ENCODE measurements around the gene ADI1.
"Not testable (repeated sequence)": the region's sequence is repeated elsewhere in the genome, so short reads cannot be mapped to it uniquely, and the experiment has no call there.

ADI1 gene

GRCh38 chr2:3462493-3463104 is 56.7 kb downstream of the ADI1 start:
- DNase-seq (ENCODE audit: low spot score), result no peak

GRCh38 chr2:3461801-3462492 is 57.4 kb downstream of the ADI1 start:
- DNase-seq (ENCODE audit: low spot score), result peak; percentile 81

- no peak for DNase-seq (ENCODE audit: low spot score)
Observed at GRCh38 chr2:3460831-3461800, 58.2 kb downstream of the ADI1 start.

GRCh38 chr2:3460156-3460555 is 59.2 kb downstream of the ADI1 start:
- peak; percentile 46 for DNase-seq (ENCODE audit: low spot score)

GRCh38 chr2:3459185-3460015 is 59.9 kb downstream of the ADI1 start:
- no peak for DNase-seq (ENCODE audit: low spot score)

- no peak for DNase-seq (ENCODE audit: low spot score)
Observed at GRCh38 chr2:3458396-3459184, 60.7 kb downstream of the ADI1 start.

- DNase-seq (ENCODE audit: low spot score), result no peak
Observed at GRCh38 chr2:3457524-3458395, 61.6 kb downstream of the ADI1 start.

GRCh38 chr2:3456125-3456524 is 63.2 kb downstream of the ADI1 start:
- no peak for DNase-seq (ENCODE audit: low spot score)

GRCh38 chr2:3454802-3455201 is 64.5 kb downstream of the ADI1 start:
- DNase-seq (ENCODE audit: low spot score), result no peak

- not testable (repeated sequence) for DNase-seq (ENCODE audit: low spot score)
Observed at GRCh38 chr2:3454005-3454404, 65.3 kb downstream of the ADI1 start.

- DNase-seq (ENCODE audit: low spot score), result no peak
Observed at GRCh38 chr2:3453190-3453999, 65.9 kb downstream of the ADI1 start.

- DNase-seq (ENCODE audit: low spot score), result no peak
Observed at GRCh38 chr2:3451926-3452671, 67.2 kb downstream of the ADI1 start.

GRCh38 chr2:3451169-3451568 is 68.2 kb downstream of the ADI1 start:
- no peak for DNase-seq (ENCODE audit: low spot score)

- DNase-seq (ENCODE audit: low spot score), result no peak
Observed at GRCh38 chr2:3450385-3451010, 68.8 kb downstream of the ADI1 start.

- DNase-seq (ENCODE audit: low spot score), result no peak
Observed at GRCh38 chr2:3449936-3450335, 69.4 kb downstream of the ADI1 start.

- DNase-seq (ENCODE audit: low spot score), result no peak
Observed at GRCh38 chr2:3449086-3449485, 70.2 kb downstream of the ADI1 start.

GRCh38 chr2:3448441-3448911 is 70.9 kb downstream of the ADI1 start:
- DNase-seq (ENCODE audit: low spot score), result not testable (repeated sequence)
